HCT116 (cell line): ENCODE measurements around the gene MYZAP. TPM values are rescaled to one million over a fixed set of nuclear protein-coding genes. Genes with fewer than 3 reads are reported as not detected.
A peak's percentile ranks its signal among the peaks of the same experiment; 100 is the strongest.

Experiments
- ATAC-seq: fragments of 200-7000 bp; cut with Tn5 transposase; 2 replicates; pipeline ENCODE4 v1.9.1; 2020; ENCODE audit warnings: mild to moderate bottlenecking, moderate library complexity
- BruUV-seq: library from RNA; stranded (reverse); fragments of 400-500 nt; replicated peaks from 2 replicates; lab custom pipeline; 2021; lab: Mats Ljungman, UMichigan
- CTCF ChIA-PET: fragments of 300-600 bp; sonication (Branson Sonifier 250); formaldehyde crosslinking; loops from one replicate; lab custom pipeline; 2021; ENCODE audit warnings: antibody characterized with exemption; lab: Charles Lee
- POLR2A ChIA-PET: fragments of 300-600, 350-600 bp; sonication (Branson Sonifier 250); formaldehyde crosslinking; loops from one replicate; lab custom pipeline; 2021; ENCODE audit warnings: antibody characterized with exemption; lab: Charles Lee
- RAD21 ChIA-PET, 2 experiments: fragments of 300-600 bp; sonication (Branson Sonifier 250); formaldehyde crosslinking; loops; one replicate each; lab custom pipeline; 2023; ENCODE audit warnings: low total read pairs in 2 of 2; ENCODE audit not compliant: uncharacterized antibody in 2 of 2, unreplicated experiment in 2 of 2, low non-redundant PET in 1 of 2; lab: Charles Lee
- DNase-seq: peaks from one replicate; pipeline ENCODE4 v3.0.0-alpha.2; 2010; ENCODE audit warnings: low read depth, low spot score
- H2AFZ ChIP-seq: fragments of 200-600 bp; shearing (Covaris generic), sonication (generic); 2 replicates; pipeline ENCODE4 v1.6.1; 2017; ENCODE audit warnings: low read depth, mixed run types, mixed read lengths, antibody characterized with exemption, low read length; ENCODE audit not compliant: poor library complexity, severe bottlenecking
- H3K27ac ChIP-seq: 2 replicates; pipeline ENCODE4 v1.5.1; 2012; ENCODE audit warnings: low read depth, low read length
- H3K27me3 ChIP-seq: fragments of 200-600 bp; sonication (generic); 2 replicates; pipeline ENCODE4 v1.6.1; 2016; ENCODE audit warnings: mixed run types, low read length, mixed read lengths; ENCODE audit not compliant: insufficient read depth
- H3K36me3 ChIP-seq, 2 experiments: fragments of 200-500 bp in 1 of 2; fragments of 200-600 bp in 1 of 2; sonication (Bioruptor generic) in 1 of 2; sonication (generic) in 1 of 2; 2 replicates each; pipeline versions ENCODE4 v1.5.1 to v1.6.1; 2014 to 2016; ENCODE audit warnings: low read length in 2 of 2, inconsistent platforms in 1 of 2, mixed read lengths in 1 of 2, mixed run types in 1 of 2; ENCODE audit not compliant: insufficient read depth in 2 of 2, control insufficient read depth in 1 of 2
- H3K4me1 ChIP-seq, 2 experiments: fragments of 200-600 bp in 1 of 2; sonication (generic) in 1 of 2; 2 replicates each; pipeline versions ENCODE4 v1.5.1 to v1.6.1; 2012 to 2017; ENCODE audit warnings: low read length in 2 of 2, inconsistent platforms in 1 of 2, mild to moderate bottlenecking in 1 of 2, mixed read lengths in 1 of 2, mixed run types in 1 of 2, moderate library complexity in 1 of 2; ENCODE audit not compliant: insufficient read depth in 2 of 2, control insufficient read depth in 1 of 2
- H3K4me2 ChIP-seq: fragments of 200-600 bp; sonication (generic); 2 replicates; pipeline ENCODE4 v1.6.1; 2017; ENCODE audit warnings: mixed run types, low read length, mixed read lengths
- H3K4me3 ChIP-seq, 2 experiments: fragments of 200-600 bp in 1 of 2; sonication (generic) in 1 of 2; replicated peaks in 1 of 2; 2 replicates each; pipeline ENCODE4 v1.5.1; 2011 to 2016; ENCODE audit warnings: low read length in 2 of 2, control low read depth in 1 of 2, low read depth in 1 of 2, mild to moderate bottlenecking in 1 of 2, mixed read lengths in 1 of 2, mixed run types in 1 of 2
- H3K79me2 ChIP-seq: fragments of 200-600 bp; sonication (generic); 2 replicates; pipeline ENCODE4 v1.6.1; 2017; ENCODE audit warnings: mild to moderate bottlenecking, mixed run types, low read length, moderate library complexity, mixed read lengths; ENCODE audit not compliant: insufficient read depth
- H3K9ac ChIP-seq: fragments of 200-600 bp; sonication (generic); 2 replicates; pipeline ENCODE4 v1.6.1; 2016; ENCODE audit warnings: low read length, mixed read lengths
- H3K9me2 ChIP-seq: fragments of 200-600 bp; sonication (generic), shearing (Covaris generic); 2 replicates; pipeline ENCODE4 v1.6.1; 2017; ENCODE audit warnings: mixed run types, mild to moderate bottlenecking, moderate library complexity; ENCODE audit not compliant: insufficient read depth
- H3K9me3 ChIP-seq, 2 experiments: fragments of 200-500 bp in 1 of 2; fragments of 200-600 bp in 1 of 2; sonication (Bioruptor generic) in 1 of 2; sonication (generic) in 1 of 2; 2 replicates each; pipeline ENCODE4 v1.6.1; 2014 to 2017; ENCODE audit warnings: low read length in 2 of 2, mixed read lengths in 2 of 2, inconsistent platforms in 1 of 2, low read depth in 1 of 2, mild to moderate bottlenecking in 1 of 2, mixed run types in 1 of 2, moderate library complexity in 1 of 2; ENCODE audit not compliant: control insufficient read depth in 1 of 2, insufficient read depth in 1 of 2
- H4K20me1 ChIP-seq: fragments of 200-600 bp; sonication (generic), shearing (Covaris generic); 2 replicates; pipeline ENCODE4 v1.6.1; 2017; ENCODE audit warnings: mixed run types, mild to moderate bottlenecking, moderate library complexity; ENCODE audit not compliant: insufficient read depth
- ELF1 ChIP-seq: IDR thresholded peaks from 2 replicates; pipeline ENCODE4 v1.6.1; 2012; ENCODE audit warnings: low read depth, borderline replicate concordance
- POLR2A ChIP-seq: IDR thresholded peaks from 2 replicates; pipeline ENCODE4 v1.7.0; 2011; ENCODE audit warnings: borderline replicate concordance; ENCODE audit not compliant: insufficient read depth, insufficient read length; ENCODE audit errors: extremely low read depth
- POLR2AphosphoS5 ChIP-seq: IDR thresholded peaks from 2 replicates; pipeline ENCODE4 v1.6.1; 2011; ENCODE audit warnings: mild to moderate bottlenecking, low read depth, low read length, moderate library complexity
- SIN3A ChIP-seq: IDR thresholded peaks from 2 replicates; pipeline ENCODE4 v1.6.1; 2012; ENCODE audit warnings: low read depth
- SRF ChIP-seq: IDR thresholded peaks from 2 replicates; pipeline ENCODE4 v1.6.1; 2012; ENCODE audit warnings: low read depth
- TCF7L2 ChIP-seq: IDR thresholded peaks from 2 replicates; pipeline ENCODE4 v1.7.0; 2011; ENCODE audit warnings: borderline replicate concordance, inconsistent platforms; ENCODE audit not compliant: insufficient read depth, insufficient read length; ENCODE audit errors: extremely low read depth
- YY1 ChIP-seq: IDR thresholded peaks from 2 replicates; pipeline ENCODE4 v1.6.1; 2011; ENCODE audit warnings: low read length, low read depth, moderate library complexity, mild to moderate bottlenecking; ENCODE audit not compliant: insufficient replicate concordance; ENCODE audit errors: extremely low read depth
- intact Hi-C: fragments of 100-400 bp; cut with micrococcal nuclease; formaldehyde crosslinking; loops from 2 replicates; pipeline ENCODE4 v1.10.0; 2022
- total RNA-seq: library from RNA; stranded (reverse); gene quantifications from one replicate; pipeline ENCODE4 v1.2.1, GENCODE V29; 2021; ENCODE audit not compliant: unreplicated experiment
- TF ChIP-seq, protein P1 (sequence below): IDR thresholded peaks from 2 replicates; pipeline ENCODE4 v1.6.1; 2012; ENCODE audit warnings: low read depth
- TF ChIP-seq, protein P2 (sequence below): IDR thresholded peaks from 2 replicates; pipeline ENCODE4 v1.6.1; 2011; ENCODE audit warnings: mild to moderate bottlenecking, low read length, moderate library complexity; ENCODE audit not compliant: insufficient replicate concordance; ENCODE audit errors: extremely low read depth
- TF ChIP-seq, protein P3 (sequence below): IDR thresholded peaks from 2 replicates; pipeline ENCODE4 v1.6.1; 2012

MYZAP gene
- total RNA-seq, 1 experiment from 2014 or later = 5.8 TPM

GRCh38 chr15:57706405-57707209, 114.9 kb downstream of the MYZAP start, which contains the start of gene POLR2M (continued):
- TF ChIP-seq POLR2AphosphoS5 = peak; percentile 78
- no peak for TF ChIP-seq POLR2A
- TF ChIP-seq, protein P1, sequence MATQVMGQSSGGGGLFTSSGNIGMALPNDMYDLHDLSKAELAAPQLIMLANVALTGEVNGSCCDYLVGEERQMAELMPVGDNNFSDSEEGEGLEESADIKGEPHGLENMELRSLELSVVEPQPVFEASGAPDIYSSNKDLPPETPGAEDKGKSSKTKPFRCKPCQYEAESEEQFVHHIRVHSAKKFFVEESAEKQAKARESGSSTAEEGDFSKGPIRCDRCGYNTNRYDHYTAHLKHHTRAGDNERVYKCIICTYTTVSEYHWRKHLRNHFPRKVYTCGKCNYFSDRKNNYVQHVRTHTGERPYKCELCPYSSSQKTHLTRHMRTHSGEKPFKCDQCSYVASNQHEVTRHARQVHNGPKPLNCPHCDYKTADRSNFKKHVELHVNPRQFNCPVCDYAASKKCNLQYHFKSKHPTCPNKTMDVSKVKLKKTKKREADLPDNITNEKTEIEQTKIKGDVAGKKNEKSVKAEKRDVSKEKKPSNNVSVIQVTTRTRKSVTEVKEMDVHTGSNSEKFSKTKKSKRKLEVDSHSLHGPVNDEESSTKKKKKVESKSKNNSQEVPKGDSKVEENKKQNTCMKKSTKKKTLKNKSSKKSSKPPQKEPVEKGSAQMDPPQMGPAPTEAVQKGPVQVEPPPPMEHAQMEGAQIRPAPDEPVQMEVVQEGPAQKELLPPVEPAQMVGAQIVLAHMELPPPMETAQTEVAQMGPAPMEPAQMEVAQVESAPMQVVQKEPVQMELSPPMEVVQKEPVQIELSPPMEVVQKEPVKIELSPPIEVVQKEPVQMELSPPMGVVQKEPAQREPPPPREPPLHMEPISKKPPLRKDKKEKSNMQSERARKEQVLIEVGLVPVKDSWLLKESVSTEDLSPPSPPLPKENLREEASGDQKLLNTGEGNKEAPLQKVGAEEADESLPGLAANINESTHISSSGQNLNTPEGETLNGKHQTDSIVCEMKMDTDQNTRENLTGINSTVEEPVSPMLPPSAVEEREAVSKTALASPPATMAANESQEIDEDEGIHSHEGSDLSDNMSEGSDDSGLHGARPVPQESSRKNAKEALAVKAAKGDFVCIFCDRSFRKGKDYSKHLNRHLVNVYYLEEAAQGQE = no peak
- no peak for TF ChIP-seq SRF
- peak; percentile 20 for TF ChIP-seq TCF7L2

DNA sequence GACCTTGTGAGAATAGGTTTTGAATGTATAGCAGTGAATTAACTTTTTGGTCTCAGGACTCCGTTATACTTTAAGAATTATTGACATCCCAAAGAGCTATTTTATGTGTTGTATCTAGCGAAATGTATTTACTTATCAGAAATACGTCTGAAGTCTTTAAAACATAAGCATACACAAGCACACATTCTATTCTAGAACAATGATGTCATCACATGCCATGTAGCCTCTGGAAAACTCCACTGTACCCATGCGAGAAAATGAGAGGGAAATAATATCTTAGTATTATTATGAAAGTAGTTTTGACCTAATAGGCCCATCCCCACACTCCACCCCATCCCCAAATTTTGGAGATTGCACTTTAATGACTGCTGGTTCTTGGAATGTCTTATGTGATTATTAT, 116.3 kb downstream of the MYZAP start:
- Histone ChIP-seq H3K9me2 (no peaks in the 10 kb centered on the region; the same call in 1 of the 2 replicates), H3K27ac (no peak overlapping the region), H3K9ac (peak overlapping the region; percentile 97; the same call in 1 of the 2 replicates), H3K79me2 (peaks cover 59% of the 10 kb centered on the region), H3K4me3 (peak overlapping the region; percentile 96 to 97), H3K4me2 (peak overlapping the region; percentile 80), H4K20me1 (no peaks in the 10 kb centered on the region), H3K27me3 (no peaks in the 10 kb centered on the region), H3K4me1 (peaks cover 5 to 16% of the 10 kb centered on the region in 2 experiments; a peak in 3 of 4 replicates), H3K36me3 (peaks cover 25 to 42% of the 10 kb centered on the region in 2 experiments; a peak in 3 of 4 replicates), H2AFZ (no peak overlapping the region), H3K9me3 (no peaks in the 10 kb centered on the region)
- ATAC-seq (no peak), DNase-seq (no peak)
- CTCF ChIA-PET = no interaction called here
- no TSS peak for BruUV-seq
- RAD21 ChIA-PET = no interaction called here
- POLR2A ChIA-PET = interaction anchor here (0.6 kb wide), 1 partner anchor 16 kb away, joined by 3 read pairs; no protein-coding TSS in a partner anchor
- intact Hi-C loops = no loop called here
- TF ChIP-seq YY1 = no peak
- no peak for TF ChIP-seq SIN3A
- TF ChIP-seq, protein P1 = no peak
- TF ChIP-seq ELF1 = no peak
- TF ChIP-seq SRF = no peak
- TF ChIP-seq, protein P2, sequence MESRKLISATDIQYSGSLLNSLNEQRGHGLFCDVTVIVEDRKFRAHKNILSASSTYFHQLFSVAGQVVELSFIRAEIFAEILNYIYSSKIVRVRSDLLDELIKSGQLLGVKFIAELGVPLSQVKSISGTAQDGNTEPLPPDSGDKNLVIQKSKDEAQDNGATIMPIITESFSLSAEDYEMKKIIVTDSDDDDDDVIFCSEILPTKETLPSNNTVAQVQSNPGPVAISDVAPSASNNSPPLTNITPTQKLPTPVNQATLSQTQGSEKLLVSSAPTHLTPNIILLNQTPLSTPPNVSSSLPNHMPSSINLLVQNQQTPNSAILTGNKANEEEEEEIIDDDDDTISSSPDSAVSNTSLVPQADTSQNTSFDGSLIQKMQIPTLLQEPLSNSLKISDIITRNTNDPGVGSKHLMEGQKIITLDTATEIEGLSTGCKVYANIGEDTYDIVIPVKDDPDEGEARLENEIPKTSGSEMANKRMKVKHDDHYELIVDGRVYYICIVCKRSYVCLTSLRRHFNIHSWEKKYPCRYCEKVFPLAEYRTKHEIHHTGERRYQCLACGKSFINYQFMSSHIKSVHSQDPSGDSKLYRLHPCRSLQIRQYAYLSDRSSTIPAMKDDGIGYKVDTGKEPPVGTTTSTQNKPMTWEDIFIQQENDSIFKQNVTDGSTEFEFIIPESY = no peak
- TF ChIP-seq, protein P3, sequence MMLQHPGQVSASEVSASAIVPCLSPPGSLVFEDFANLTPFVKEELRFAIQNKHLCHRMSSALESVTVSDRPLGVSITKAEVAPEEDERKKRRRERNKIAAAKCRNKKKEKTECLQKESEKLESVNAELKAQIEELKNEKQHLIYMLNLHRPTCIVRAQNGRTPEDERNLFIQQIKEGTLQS = no peak
